ENCODE measurements around the gene NTNG2.

Gene NTNG2

GRCh38 chr9:132146039-132146438 is 15.8 kb upstream of the NTNG2 start:
- Histone ChIP-seq H3F3A (ENCODE audit: insufficient read depth) (no peaks in the 10 kb centered on the region), H2AFZ (ENCODE audit: low read depth, low read length, severe bottlenecking) (no peak overlapping the region), H4K20me1 (ENCODE audit: low read depth, low read length) (no peaks in the 10 kb centered on the region), H3K27me3 (ENCODE audit: low read length) (no peaks in the 10 kb centered on the region), H3K9ac (ENCODE audit: low read length) (no peak overlapping the region), H3K4me2 (ENCODE audit: low read depth, low read length, poor library complexity, severe bottlenecking) (no peak overlapping the region), H3K36me3 (ENCODE audit: low read length) (no peaks in the 10 kb centered on the region), H3K9me2 (replicated peaks; ENCODE audit: insufficient read depth, low read length) (no peaks in the 10 kb centered on the region), H3K79me2 (ENCODE audit: insufficient read depth, low read length) (no peaks in the 10 kb centered on the region), H3K27ac (ENCODE audit: low read depth, low read length) (no peak overlapping the region), H3K4me3 (ENCODE audit: insufficient read depth, low read length, poor library complexity, severe bottlenecking) (no peak overlapping the region), H3K9me3 (ENCODE audit: insufficient read depth, low read length) (no peaks in the 10 kb centered on the region)
- TF ChIP-seq EZH2phosphoT487 (conservative IDR thresholded peaks at IDR 0.05; ENCODE audit: low read length) (no peak), CTCF (IDR thresholded peaks at IDR 0.05; ENCODE audit: insufficient read depth, low read length, poor library complexity, severe bottlenecking) (no peak)

GRCh38 chr9:132146575-132146974 is 15.3 kb upstream of the NTNG2 start:
- Histone ChIP-seq H3K4me2 (ENCODE audit: low read depth, low read length, poor library complexity, severe bottlenecking) (no peak overlapping the region), H3K27me3 (ENCODE audit: low read length) (no peaks in the 10 kb centered on the region)

GRCh38 chr9:132147331-132147730 is 14.5 kb upstream of the NTNG2 start:
- no peaks in the 10 kb centered on the region for H3K9me3 ChIP-seq (ENCODE audit: insufficient read depth, low read length)
- no peak overlapping the region for H3K4me3 ChIP-seq (ENCODE audit: insufficient read depth, low read length, poor library complexity, severe bottlenecking)
- no peaks in the 10 kb centered on the region for H4K20me1 ChIP-seq (ENCODE audit: low read depth, low read length)
- no peak overlapping the region for H3K27ac ChIP-seq (ENCODE audit: low read depth, low read length)
- no peaks in the 10 kb centered on the region for H3K27me3 ChIP-seq (ENCODE audit: low read length)
- no peaks in the 10 kb centered on the region for H3K9me2 ChIP-seq (replicated peaks; ENCODE audit: insufficient read depth, low read length)
- H3K4me2 ChIP-seq (ENCODE audit: low read depth, low read length, poor library complexity, severe bottlenecking) = no peak overlapping the region
- no peak overlapping the region for H2AFZ ChIP-seq (ENCODE audit: low read depth, low read length, severe bottlenecking)
- H3K36me3 ChIP-seq (ENCODE audit: low read length) = no peaks in the 10 kb centered on the region
- H3K79me2 ChIP-seq (ENCODE audit: insufficient read depth, low read length) = no peaks in the 10 kb centered on the region
- no peak for TF ChIP-seq EZH2phosphoT487 (conservative IDR thresholded peaks at IDR 0.05; ENCODE audit: low read length)
- TF ChIP-seq CTCF (IDR thresholded peaks at IDR 0.05; ENCODE audit: insufficient read depth, low read length, poor library complexity, severe bottlenecking) = no peak
- H3F3A ChIP-seq (ENCODE audit: insufficient read depth) = no peaks in the 10 kb centered on the region
- no peak overlapping the region for H3K9ac ChIP-seq (ENCODE audit: low read length)

More at GRCh38 chr9:132146575-132146974, 15.3 kb upstream of the NTNG2 start:
- H3K27ac ChIP-seq (ENCODE audit: low read depth, low read length) = no peak overlapping the region
- no peaks in the 10 kb centered on the region for H3K79me2 ChIP-seq (ENCODE audit: insufficient read depth, low read length)
- no peaks in the 10 kb centered on the region for H3K9me3 ChIP-seq (ENCODE audit: insufficient read depth, low read length)
- no peaks in the 10 kb centered on the region for H3K36me3 ChIP-seq (ENCODE audit: low read length)
- H3K9me2 ChIP-seq (replicated peaks; ENCODE audit: insufficient read depth, low read length) = no peaks in the 10 kb centered on the region
- H3K4me3 ChIP-seq (ENCODE audit: insufficient read depth, low read length, poor library complexity, severe bottlenecking) = no peak overlapping the region
- H3K9ac ChIP-seq (ENCODE audit: low read length) = no peak overlapping the region
- H2AFZ ChIP-seq (ENCODE audit: low read depth, low read length, severe bottlenecking) = no peak overlapping the region
- H4K20me1 ChIP-seq (ENCODE audit: low read depth, low read length) = no peaks in the 10 kb centered on the region
- no peaks in the 10 kb centered on the region for H3F3A ChIP-seq (ENCODE audit: insufficient read depth)
- TF ChIP-seq EZH2phosphoT487 (conservative IDR thresholded peaks at IDR 0.05; ENCODE audit: low read length) (no peak), CTCF (IDR thresholded peaks at IDR 0.05; ENCODE audit: insufficient read depth, low read length, poor library complexity, severe bottlenecking) (no peak)

Data from SU-DHL-6 (cell line).